ENCODE measurements around the gene ARHGAP18.
A peak's percentile ranks its signal among the peaks of the same experiment; 100 is the strongest.

ARHGAP18 gene

GRCh38 chr6:129691043-129691640, 18.8 kb downstream of the ARHGAP18 start:
- DNase-seq = no peak

GRCh38 chr6:129686941-129687627, 22.9 kb downstream of the ARHGAP18 start:
- peak in 1 of 2 experiments; percentile 37 for DNase-seq

- no peak for DNase-seq
Measured at GRCh38 chr6:129685662-129686031, 24.3 kb downstream of the ARHGAP18 start.

- DNase-seq = no peak
Measured at GRCh38 chr6:129684903-129685661, 24.9 kb downstream of the ARHGAP18 start.

GRCh38 chr6:129684323-129684884, 25.6 kb downstream of the ARHGAP18 start:
- DNase-seq = no peak

- DNase-seq = peak; percentile 42 to 81
Measured at GRCh38 chr6:129683601-129684322, 26.2 kb downstream of the ARHGAP18 start.

GRCh38 chr6:129681913-129682205, 28.1 kb downstream of the ARHGAP18 start:
- no peak for DNase-seq

- DNase-seq = no peak
Measured at GRCh38 chr6:129680633-129681032, 29.3 kb downstream of the ARHGAP18 start.

GRCh38 chr6:129679758-129680157, 30.2 kb downstream of the ARHGAP18 start:
- DNase-seq = no peak

GRCh38 chr6:129679275-129679674, 30.7 kb downstream of the ARHGAP18 start:
- no peak for DNase-seq

- DNase-seq = no peak
Measured at GRCh38 chr6:129678463-129678862, 31.5 kb downstream of the ARHGAP18 start.

- DNase-seq = no peak
Measured at GRCh38 chr6:129677620-129678325, 32.2 kb downstream of the ARHGAP18 start.

- DNase-seq = no peak
Measured at GRCh38 chr6:129675669-129676472, 34.1 kb downstream of the ARHGAP18 start.

- no peak for DNase-seq
Measured at GRCh38 chr6:129673748-129674147, 36.2 kb downstream of the ARHGAP18 start.

GRCh38 chr6:129672881-129673631, 36.9 kb downstream of the ARHGAP18 start:
- peak in 1 of 2 experiments; percentile 13 for DNase-seq

GRCh38 chr6:129672341-129672682, 37.7 kb downstream of the ARHGAP18 start:
- no peak for DNase-seq

- peak; percentile 44 to 82 for DNase-seq
Measured at GRCh38 chr6:129671442-129672340, 38.3 kb downstream of the ARHGAP18 start.

- no peak for DNase-seq
Measured at GRCh38 chr6:129670634-129671033, 39.3 kb downstream of the ARHGAP18 start.

GRCh38 chr6:129667621-129668020, 42.4 kb downstream of the ARHGAP18 start:
- DNase-seq = no peak

GRCh38 chr6:129667034-129667433, 42.9 kb downstream of the ARHGAP18 start:
- DNase-seq = no peak
